GM20000 (cell line): Measurements from ENCODE around the gene C16orf89.
A peak's percentile ranks its signal among the peaks of the same experiment; 100 is the strongest.

Experiments
- DNase-seq: peaks from one replicate; pipeline ENCODE4 v3.0.0; 2012; ENCODE audit warnings: low spot score
- TF ChIP-seq, protein P1 (sequence below): IDR thresholded peaks from 2 replicates; pipeline ENCODE4 v1.5.1; 2012; ENCODE audit warnings: mild to moderate bottlenecking, control low read depth; ENCODE audit errors: extremely low read depth, missing control alignments

Gene C16orf89

GRCh38 chr16:5073279-5073629, 7.5 kb upstream of the C16orf89 start:
- DNase-seq, result no peak
- TF ChIP-seq, protein P1, sequence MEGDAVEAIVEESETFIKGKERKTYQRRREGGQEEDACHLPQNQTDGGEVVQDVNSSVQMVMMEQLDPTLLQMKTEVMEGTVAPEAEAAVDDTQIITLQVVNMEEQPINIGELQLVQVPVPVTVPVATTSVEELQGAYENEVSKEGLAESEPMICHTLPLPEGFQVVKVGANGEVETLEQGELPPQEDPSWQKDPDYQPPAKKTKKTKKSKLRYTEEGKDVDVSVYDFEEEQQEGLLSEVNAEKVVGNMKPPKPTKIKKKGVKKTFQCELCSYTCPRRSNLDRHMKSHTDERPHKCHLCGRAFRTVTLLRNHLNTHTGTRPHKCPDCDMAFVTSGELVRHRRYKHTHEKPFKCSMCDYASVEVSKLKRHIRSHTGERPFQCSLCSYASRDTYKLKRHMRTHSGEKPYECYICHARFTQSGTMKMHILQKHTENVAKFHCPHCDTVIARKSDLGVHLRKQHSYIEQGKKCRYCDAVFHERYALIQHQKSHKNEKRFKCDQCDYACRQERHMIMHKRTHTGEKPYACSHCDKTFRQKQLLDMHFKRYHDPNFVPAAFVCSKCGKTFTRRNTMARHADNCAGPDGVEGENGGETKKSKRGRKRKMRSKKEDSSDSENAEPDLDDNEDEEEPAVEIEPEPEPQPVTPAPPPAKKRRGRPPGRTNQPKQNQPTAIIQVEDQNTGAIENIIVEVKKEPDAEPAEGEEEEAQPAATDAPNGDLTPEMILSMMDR, result no peak

DNA sequence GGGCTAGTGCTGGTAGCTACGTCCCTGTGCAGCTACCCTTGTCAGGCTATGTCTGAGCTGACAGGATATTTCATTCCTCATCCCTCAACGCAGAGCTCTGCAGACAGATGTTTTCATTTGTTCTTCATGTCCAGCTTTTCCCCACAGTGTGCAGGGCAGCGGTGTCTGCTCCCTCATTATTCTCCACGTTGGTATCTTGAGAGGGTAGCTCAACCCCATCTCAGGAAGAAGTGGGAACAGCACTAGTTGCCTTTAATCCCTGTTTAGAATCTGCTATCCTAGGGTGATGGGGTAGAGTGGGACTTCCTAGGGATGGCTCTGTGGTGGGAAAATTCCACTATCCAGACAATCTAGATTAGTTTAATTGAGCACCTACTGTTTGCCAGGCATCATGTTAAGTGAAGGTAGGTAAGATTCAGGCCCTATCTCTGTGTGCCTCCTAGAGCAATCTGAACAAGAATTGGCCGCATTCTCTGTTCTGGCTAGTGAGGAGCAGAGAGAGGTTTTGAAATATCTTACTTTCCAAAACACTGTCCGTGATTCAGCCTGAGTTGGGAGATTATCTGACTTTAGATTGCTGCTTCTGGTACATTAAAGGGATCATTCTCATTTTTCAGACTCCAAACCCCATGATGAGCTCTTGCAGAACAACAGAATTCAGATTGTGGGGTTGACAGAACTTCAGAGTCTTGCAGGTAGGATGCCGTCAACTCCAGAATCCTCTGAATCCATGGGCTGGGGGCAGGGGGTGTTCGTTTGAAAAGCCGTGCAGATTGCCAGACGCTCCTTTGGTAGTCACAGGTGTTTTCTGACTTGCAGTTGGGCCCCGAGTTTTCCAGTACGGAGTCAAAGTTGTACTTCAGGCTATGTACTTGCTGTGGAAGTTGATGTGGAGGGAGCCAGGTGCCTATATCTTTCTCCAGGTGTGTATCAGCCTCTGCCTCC, 6.8 kb upstream of the C16orf89 start:
- no peak for DNase-seq
- TF ChIP-seq, protein P1, result no peak

GRCh38 chr16:5071681-5072333, 6.1 kb upstream of the C16orf89 start, which contains the start of gene ALG1:
Gene ALG1, plus strand, starts transcription at chr16:5071843. Its CDS starts 7 bp downstream, at chr16:5071850.
- DNase-seq, result peak; percentile 94
- TF ChIP-seq, protein P1, result no peak

- no peak for DNase-seq
- TF ChIP-seq, protein P1, result no peak
These were observed 5.6 kb upstream of the C16orf89 start for GRCh38 chr16:5071341-5071680.

DNA sequence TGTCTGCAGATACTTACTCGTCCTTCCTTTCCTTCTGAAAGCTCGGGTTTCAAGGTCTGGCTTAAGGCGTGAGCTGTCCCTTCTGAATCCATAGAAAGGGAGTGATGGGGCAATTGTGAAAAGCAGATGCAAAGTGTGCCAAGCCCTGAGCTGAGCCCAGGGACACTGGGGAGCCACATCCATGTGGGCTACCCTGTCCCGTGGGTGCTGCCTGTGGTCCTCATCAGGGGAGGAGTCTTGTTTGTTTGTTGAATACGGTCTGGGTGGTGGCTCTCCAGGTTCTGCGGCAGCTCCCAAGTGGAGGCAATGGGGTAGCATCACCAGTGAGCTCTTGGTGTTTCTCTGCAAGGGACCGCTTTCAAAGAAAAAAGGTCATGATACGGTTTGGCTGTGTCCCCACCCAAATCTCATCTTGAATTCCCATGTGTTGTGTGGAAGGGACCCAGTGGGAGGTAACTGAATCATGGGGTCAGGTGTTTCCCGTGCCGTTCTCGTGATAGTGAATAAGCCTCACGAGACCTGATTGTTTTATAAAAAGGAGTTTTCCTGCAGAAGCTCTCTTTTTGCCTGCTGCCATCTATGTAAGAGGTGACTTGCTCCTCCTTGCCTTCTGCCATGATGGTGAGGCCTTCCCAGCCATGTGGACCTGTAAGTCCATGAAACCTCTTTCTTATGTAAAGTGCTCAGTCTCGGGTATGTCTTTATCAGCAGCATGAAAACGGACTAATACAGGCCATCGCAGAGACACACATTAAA, 4.9 kb upstream of the C16orf89 start:
- no peak for DNase-seq
- TF ChIP-seq, protein P1, result no peak

- DNase-seq, result no peak
- TF ChIP-seq, protein P1, result no peak
These were observed 4.1 kb upstream of the C16orf89 start for GRCh38 chr16:5069854-5070253.
